KMS-11 (cell line): Measurements from ENCODE around the gene LHX4.

Experiments used
- H2AFZ ChIP-seq: fragments of 200-600 bp; sonication (generic); 2 replicates; pipeline ENCODE4 v1.6.1; 2016; ENCODE audit warnings: antibody characterized with exemption, mixed run types, low read depth
- H3K27ac ChIP-seq: fragments of 200-600 bp; sonication (generic); 2 replicates; pipeline ENCODE4 v1.6.1; 2016; ENCODE audit warnings: mild to moderate bottlenecking, mixed run types
- H3K27me3 ChIP-seq: fragments of 200-600 bp; sonication (generic); 2 replicates; pipeline ENCODE4 v1.6.1; 2017; ENCODE audit warnings: mild to moderate bottlenecking, low read depth, mixed run types, moderate library complexity; ENCODE audit not compliant: insufficient read depth
- H3K36me3 ChIP-seq: fragments of 200-600 bp; sonication (generic); 2 replicates; pipeline ENCODE4 v1.6.1; 2017; ENCODE audit warnings: mild to moderate bottlenecking, mixed run types; ENCODE audit not compliant: insufficient read depth
- H3K4me1 ChIP-seq: fragments of 200-600 bp; sonication (generic); 2 replicates; pipeline ENCODE4 v1.6.1; 2016; ENCODE audit warnings: mild to moderate bottlenecking, low read depth, mixed run types; ENCODE audit not compliant: poor library complexity, severe bottlenecking
- H3K4me2 ChIP-seq: fragments of 200-600 bp; sonication (generic); 2 replicates; pipeline ENCODE4 v1.7.0; 2016; ENCODE audit warnings: mild to moderate bottlenecking, mixed run types
- H3K4me3 ChIP-seq: fragments of 200-600 bp; sonication (generic); IDR thresholded peaks from 2 replicates; pipeline ENCODE4 v1.6.1; 2017; ENCODE audit warnings: low read depth, low read length, mixed read lengths; ENCODE audit not compliant: insufficient read depth
- H3K79me2 ChIP-seq: fragments of 200-600 bp; sonication (generic); 2 replicates; pipeline ENCODE4 v1.6.1; 2016; ENCODE audit warnings: low read depth, mixed run types; ENCODE audit not compliant: insufficient read depth
- H3K9ac ChIP-seq: fragments of 200-600 bp; sonication (generic); 2 replicates; pipeline ENCODE4 v1.6.1; 2016; ENCODE audit warnings: mild to moderate bottlenecking, mixed run types
- H4K20me1 ChIP-seq: fragments of 200-600 bp; sonication (generic); 2 replicates; pipeline ENCODE4 v1.6.1; 2016; ENCODE audit warnings: mild to moderate bottlenecking, mixed run types; ENCODE audit not compliant: insufficient read depth
- CTCF ChIP-seq: fragments of 200-600 bp; sonication (generic); conservative IDR thresholded peaks from 2 replicates; pipeline ENCODE4 v1.6.1; 2017; ENCODE audit warnings: low read depth, mild to moderate bottlenecking, antibody characterized with exemption, low read length, moderate library complexity, mixed read lengths

Gene LHX4

DNA sequence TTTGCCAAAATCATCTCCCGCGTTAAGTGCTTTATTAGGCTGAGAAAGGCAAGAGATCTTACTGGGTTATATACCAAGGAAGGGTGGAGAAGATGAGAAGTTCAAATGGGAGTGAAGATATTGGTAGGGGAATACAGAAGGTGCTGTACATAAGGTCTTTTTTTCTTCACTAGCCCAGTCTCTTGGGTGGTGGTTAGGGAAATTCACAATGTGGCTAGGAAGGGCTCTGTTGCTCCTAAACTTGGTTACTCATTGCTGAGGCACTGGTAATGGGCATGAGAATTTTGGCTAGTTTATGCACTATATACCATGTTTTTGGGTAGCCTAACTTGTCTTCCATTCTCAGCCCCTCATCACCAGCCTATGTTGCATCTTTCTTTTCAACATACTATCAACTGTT, 50.6 kb downstream of the LHX4 start:
- Histone ChIP-seq H3K27me3 (no peaks in the 10 kb centered on the region), H4K20me1 (no peaks in the 10 kb centered on the region), H2AFZ (no peak overlapping the region), H3K4me1 (no peaks in the 10 kb centered on the region), H3K27ac (no peak overlapping the region), H3K36me3 (no peaks in the 10 kb centered on the region), H3K4me3 (no peak overlapping the region), H3K9ac (no peak overlapping the region), H3K79me2 (no peaks in the 10 kb centered on the region), H3K4me2 (no peak overlapping the region)
- TF ChIP-seq CTCF: no peak

DNA sequence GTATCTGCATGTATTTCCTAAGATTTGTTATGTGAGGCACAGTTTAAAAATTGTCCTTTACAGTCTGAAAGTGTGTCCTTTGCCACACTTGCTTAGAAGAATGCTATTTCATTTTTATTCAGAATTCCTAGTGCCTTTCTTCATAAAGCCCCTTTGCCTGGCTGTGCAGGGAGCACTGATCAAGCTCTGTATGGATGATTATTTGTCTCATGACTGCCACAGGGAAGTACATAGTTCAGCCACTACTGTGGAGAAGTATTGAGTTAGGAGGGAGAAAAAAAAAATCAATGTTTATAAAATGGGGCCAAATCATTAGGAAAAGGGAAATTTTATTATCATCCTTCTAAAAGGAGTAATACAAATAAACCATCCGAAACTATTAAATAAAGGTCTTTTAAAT, 51.4 kb downstream of the LHX4 start:
- no peak for TF ChIP-seq CTCF
- Histone ChIP-seq H4K20me1 (no peaks in the 10 kb centered on the region), H3K9ac (no peak overlapping the region), H3K27me3 (no peaks in the 10 kb centered on the region), H3K79me2 (no peaks in the 10 kb centered on the region), H3K4me1 (no peaks in the 10 kb centered on the region), H3K4me3 (no peak overlapping the region), H3K36me3 (no peaks in the 10 kb centered on the region), H3K4me2 (no peak overlapping the region), H3K27ac (no peak overlapping the region), H2AFZ (no peak overlapping the region)

- Histone ChIP-seq H3K9ac (no peak overlapping the region), H3K36me3 (no peaks in the 10 kb centered on the region), H4K20me1 (no peaks in the 10 kb centered on the region), H2AFZ (no peak overlapping the region), H3K27me3 (no peaks in the 10 kb centered on the region), H3K79me2 (no peaks in the 10 kb centered on the region), H3K4me2 (no peak overlapping the region), H3K27ac (no peak overlapping the region), H3K4me3 (no peak overlapping the region), H3K4me1 (no peaks in the 10 kb centered on the region)
- TF ChIP-seq CTCF: no peak
These were observed 52.5 kb downstream of the LHX4 start for GRCh38 chr1:180282401-180283044.

DNA sequence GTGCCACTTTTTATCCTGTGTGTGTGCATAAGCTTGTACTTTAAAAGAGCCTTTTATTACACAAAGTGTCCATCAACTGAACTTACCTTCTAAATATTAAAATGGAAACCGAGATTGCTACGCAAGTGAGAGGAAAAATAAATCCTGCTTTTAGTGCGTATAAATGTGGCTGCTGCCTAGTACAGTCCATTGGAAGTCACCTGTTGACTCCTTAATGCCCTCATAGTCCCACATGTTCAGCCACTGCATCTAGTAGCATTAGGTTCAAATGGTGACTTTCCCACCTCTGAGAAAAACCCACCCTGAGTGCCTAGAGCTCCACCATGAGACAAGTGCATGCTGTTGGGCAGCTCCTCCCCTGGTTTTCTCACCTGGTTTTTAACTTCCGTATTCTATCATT, 53.0 kb downstream of the LHX4 start:
- Histone ChIP-seq H3K4me3 (no peak overlapping the region), H3K4me1 (peaks cover 4% of the 10 kb centered on the region), H3K27ac (no peak overlapping the region), H4K20me1 (no peaks in the 10 kb centered on the region), H3K36me3 (no peaks in the 10 kb centered on the region), H2AFZ (no peak overlapping the region), H3K79me2 (no peaks in the 10 kb centered on the region), H3K4me2 (no peak overlapping the region), H3K9ac (no peak overlapping the region), H3K27me3 (no peaks in the 10 kb centered on the region)
- TF ChIP-seq CTCF: no peak
